ACC112 (cell line): ENCODE results near the gene NELFCD.
"Not testable (repeated sequence)": the region's sequence is repeated elsewhere in the genome, so short reads cannot be mapped to it uniquely, and the experiment has no call there.

Source experiments
- H2AFZ ChIP-seq: fragments of 200-600 bp; sonication (generic); one replicate; pipeline ENCODE4 v1.6.0; 2017; ENCODE audit warnings: antibody characterized with exemption, low read length; ENCODE audit not compliant: unreplicated experiment
- H3K27ac ChIP-seq: fragments of 200-600 bp; sonication (generic); 2 replicates; pipeline ENCODE4 v1.5.1; 2014; ENCODE audit warnings: low read depth, mild to moderate bottlenecking, antibody characterized with exemption, low read length, moderate library complexity
- H3K27me3 ChIP-seq: fragments of 200-600 bp; sonication (generic); 2 replicates; pipeline ENCODE4 v1.6.1; 2014; ENCODE audit warnings: mild to moderate bottlenecking, antibody characterized with exemption, low read length, moderate library complexity, mixed read lengths; ENCODE audit not compliant: insufficient read depth
- H3K36me3 ChIP-seq: fragments of 200-600 bp; sonication (generic); 2 replicates; pipeline ENCODE4 v1.6.1; 2016; ENCODE audit warnings: mild to moderate bottlenecking, antibody characterized with exemption, low read length, moderate library complexity, mixed read lengths; ENCODE audit not compliant: insufficient read depth
- H3K4me1 ChIP-seq: fragments of 200-600 bp; sonication (generic); one replicate; pipeline ENCODE4 v1.6.1; 2016; ENCODE audit warnings: low read length, mixed read lengths; ENCODE audit not compliant: insufficient read depth, unreplicated experiment, control insufficient read depth
- H3K4me3 ChIP-seq: fragments of 200-600 bp; sonication (generic); 2 replicates; pipeline ENCODE4 v1.5.1; 2014; ENCODE audit warnings: mild to moderate bottlenecking, low read depth, low read length
- H3K79me2 ChIP-seq: fragments of 200-600 bp; sonication (generic); one replicate; pipeline ENCODE4 v1.6.0; 2016; ENCODE audit warnings: low read length; ENCODE audit not compliant: control insufficient read depth, unreplicated experiment, insufficient read depth

NELFCD gene

GRCh38 chr20:58973179-58973578 lies 7.9 kb upstream of the NELFCD start:
- H3K4me3 ChIP-seq, result no peak overlapping the region
- H3K4me1 ChIP-seq, result no peaks in the 10 kb centered on the region
- H3K27me3 ChIP-seq, result peaks cover 25% of the 10 kb centered on the region
- no peak overlapping the region for H3K27ac ChIP-seq
- H3K79me2 ChIP-seq, result no peaks in the 10 kb centered on the region
- no peaks in the 10 kb centered on the region for H3K36me3 ChIP-seq
- no peak overlapping the region for H2AFZ ChIP-seq

DNA sequence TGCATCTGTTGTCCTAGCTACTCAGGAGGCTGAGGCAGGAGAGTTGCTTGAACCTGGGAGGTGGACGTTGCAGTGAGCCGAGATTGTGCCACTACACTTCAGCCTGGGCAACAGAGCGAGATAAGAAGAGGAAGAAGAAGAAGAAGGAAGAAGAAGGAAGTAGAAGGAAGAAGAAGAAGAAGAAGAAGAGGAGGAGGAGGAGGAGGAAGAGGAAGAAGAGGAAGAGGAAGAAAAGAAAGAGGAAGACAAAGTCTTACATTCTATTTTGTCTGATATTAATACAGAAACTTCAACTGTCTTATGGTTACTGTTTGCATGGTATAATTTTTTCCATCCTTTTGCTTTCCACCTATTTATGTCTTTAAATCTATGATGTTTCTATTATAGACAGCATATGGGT lies 7.2 kb upstream of the NELFCD start:
- no peaks in the 10 kb centered on the region for H3K4me1 ChIP-seq
- no peaks in the 10 kb centered on the region for H3K36me3 ChIP-seq
- no peak overlapping the region for H3K27ac ChIP-seq
- no peak overlapping the region for H2AFZ ChIP-seq
- H3K4me3 ChIP-seq, result no peak overlapping the region
- H3K27me3 ChIP-seq, result peaks cover 18% of the 10 kb centered on the region
- H3K79me2 ChIP-seq, result no peaks in the 10 kb centered on the region

DNA sequence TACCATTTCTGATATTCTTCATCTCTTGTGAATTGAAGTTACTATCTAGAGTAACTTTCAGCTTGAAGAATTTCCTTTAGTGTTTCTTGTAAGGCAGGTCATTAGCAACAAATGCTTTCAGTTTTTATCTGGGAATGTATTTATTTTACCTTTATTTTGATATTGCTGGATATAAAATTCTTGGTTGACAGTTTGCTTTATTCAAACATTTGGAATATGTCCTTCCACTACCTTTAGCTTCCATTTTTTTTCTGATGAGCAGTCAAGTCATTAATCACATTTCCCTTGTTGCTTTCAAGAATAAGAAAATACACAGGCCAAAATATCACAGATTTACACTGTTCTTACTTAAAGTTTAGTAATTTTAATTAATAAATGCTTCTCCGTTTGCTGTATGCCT lies 5.7 kb upstream of the NELFCD start:
- no peaks in the 10 kb centered on the region for H3K4me1 ChIP-seq
- no peak overlapping the region for H3K4me3 ChIP-seq
- H3K27me3 ChIP-seq, result 0 out of 2 replicates have a peak, but pooled peaks cover 4% of the 10 kb centered on the region

DNA sequence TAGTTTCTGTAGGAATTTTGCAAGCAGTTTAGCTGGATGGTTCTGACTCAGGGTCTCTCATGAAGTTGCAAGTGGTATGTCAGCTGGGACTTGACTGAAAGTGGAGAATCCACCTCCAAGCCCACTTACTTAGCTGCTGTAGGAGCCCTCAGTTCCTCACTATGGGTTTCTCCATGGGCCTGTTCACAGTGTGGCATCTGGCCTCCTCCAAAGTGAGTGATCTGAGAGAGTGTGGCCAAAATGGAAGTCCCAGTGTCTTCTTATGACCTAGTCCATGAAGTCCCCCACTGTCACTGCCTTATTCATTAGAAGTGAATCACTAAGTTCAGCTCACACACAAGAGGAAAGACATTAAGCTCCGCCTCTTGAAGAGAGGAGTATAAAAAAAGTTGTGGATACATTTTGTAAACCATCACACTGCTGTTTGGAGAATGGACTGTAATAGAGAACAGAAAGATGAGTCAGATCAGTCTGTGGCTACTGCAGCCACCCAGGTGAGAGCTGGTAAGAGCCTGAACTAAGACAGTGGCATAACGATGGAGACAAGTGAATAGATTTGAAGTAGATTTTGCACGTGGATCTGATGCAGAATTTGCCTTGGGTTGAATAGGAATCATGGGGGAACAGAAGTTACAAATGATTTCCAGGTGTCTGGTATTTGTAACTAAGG lies 4.9 kb upstream of the NELFCD start:
- no peaks in the 10 kb centered on the region for H3K4me1 ChIP-seq

More for the DNA sequence above, 5.7 kb upstream of the NELFCD start:
- Histone ChIP-seq H2AFZ (no peak overlapping the region), H3K36me3 (no peaks in the 10 kb centered on the region), H3K27ac (no peak overlapping the region), H3K79me2 (no peaks in the 10 kb centered on the region)

DNA sequence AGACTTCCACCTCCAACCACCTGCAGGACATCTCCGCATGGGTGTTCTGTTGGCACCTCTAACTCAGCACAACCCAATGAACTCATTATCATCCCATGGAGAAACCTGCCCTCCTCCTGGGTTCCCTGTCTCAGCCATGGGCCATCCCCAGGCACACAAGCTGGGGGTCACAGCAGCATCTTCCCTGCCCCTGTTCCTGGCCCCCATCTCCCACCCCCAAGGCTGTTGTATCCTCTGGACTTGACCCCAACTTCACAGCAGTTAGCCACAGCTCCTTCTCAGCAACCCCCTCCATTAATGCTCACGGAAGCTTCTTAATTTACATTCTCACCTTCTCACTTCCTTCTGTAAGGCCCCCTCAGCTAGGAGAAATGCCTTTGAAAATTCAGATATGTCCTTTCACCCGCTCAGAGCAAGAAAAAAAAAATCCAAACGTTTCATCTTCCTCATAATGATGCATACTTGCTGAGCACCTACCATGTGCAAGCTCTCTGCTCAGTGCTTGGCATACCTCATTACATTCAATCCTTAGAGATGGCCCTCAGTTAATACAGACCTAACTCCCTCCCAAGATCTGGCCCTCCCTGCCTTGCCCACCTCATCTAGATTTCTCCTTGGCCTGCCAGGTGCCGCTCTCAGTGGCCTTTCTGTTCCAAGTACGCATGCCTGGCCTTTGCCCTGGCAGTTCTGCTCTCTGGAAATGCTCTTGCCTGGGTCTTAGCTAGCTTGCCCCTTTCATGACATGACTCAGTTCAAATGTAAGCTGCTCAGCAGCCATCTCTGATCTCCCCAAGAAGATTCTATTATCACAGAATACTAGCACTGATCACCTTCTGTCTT lies 2.5 kb upstream of the NELFCD start:
- Histone ChIP-seq H3K27me3 (no peaks in the 10 kb centered on the region), H3K79me2 (peaks cover 21% of the 10 kb centered on the region), H3K36me3 (no peaks in the 10 kb centered on the region), H3K27ac (no peak overlapping the region), H2AFZ (no peak overlapping the region), H3K4me3 (no peak overlapping the region), H3K4me1 (peaks cover 6% of the 10 kb centered on the region)

More for the DNA sequence above, 4.9 kb upstream of the NELFCD start:
- no peak overlapping the region for H3K4me3 ChIP-seq
- H3K79me2 ChIP-seq, result no peaks in the 10 kb centered on the region
- 0 out of 2 replicates have a peak, but pooled peaks cover 4% of the 10 kb centered on the region for H3K27me3 ChIP-seq
- H3K27ac ChIP-seq, result no peak overlapping the region
- no peaks in the 10 kb centered on the region for H3K36me3 ChIP-seq
- H2AFZ ChIP-seq, result no peak overlapping the region

GRCh38 chr20:58981628-58982364 lies 740 bp downstream of the NELFCD start:
- H2AFZ ChIP-seq, result peak overlapping the region; percentile 100
- H3K4me1 ChIP-seq, result peaks cover 6% of the 10 kb centered on the region
- no peaks in the 10 kb centered on the region for H3K36me3 ChIP-seq
- peak overlapping the region; percentile 100 for H3K4me3 ChIP-seq
- no peaks in the 10 kb centered on the region for H3K27me3 ChIP-seq
- H3K27ac ChIP-seq, result no peak overlapping the region
- peaks cover 48% of the 10 kb centered on the region for H3K79me2 ChIP-seq

DNA sequence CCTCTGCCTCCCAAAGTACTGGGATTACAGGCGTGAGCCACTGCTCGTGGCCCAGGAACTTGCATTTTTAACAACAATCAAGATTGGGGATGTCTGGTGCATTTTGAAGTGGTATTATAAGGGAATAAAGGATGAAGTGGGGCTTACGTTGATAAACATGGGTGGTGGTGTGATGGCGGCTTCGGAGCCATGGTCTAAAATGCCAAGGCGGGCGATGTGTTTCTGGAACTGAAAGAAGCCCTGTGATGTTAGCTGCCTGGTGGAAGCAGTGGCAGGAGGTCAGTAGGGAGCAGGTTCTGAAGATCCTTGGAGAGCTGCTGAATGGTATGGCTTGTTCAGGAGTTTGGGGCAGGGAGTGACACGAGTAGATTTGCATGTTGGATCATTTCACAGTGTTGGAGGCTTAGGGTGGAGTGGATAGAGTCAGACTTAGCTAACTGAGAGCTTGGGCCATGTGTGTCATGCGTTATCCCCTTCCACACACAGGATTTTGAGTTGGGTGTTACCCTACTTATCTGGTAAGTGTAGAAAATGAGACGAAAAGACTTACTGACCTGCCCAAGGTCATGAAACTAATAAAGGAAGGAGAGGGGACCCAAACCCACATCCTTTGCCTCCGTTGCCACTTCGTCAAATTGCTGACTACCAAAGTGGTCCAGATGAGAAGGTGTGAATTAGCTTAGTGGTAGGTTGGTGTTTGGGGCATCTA lies 1.5 kb downstream of the NELFCD start:
- Histone ChIP-seq H3K36me3 (peaks cover 1% of the 10 kb centered on the region; the same call in 1 of the 2 replicates), H3K79me2 (peaks cover 48% of the 10 kb centered on the region), H3K4me1 (peaks cover 6% of the 10 kb centered on the region), H3K4me3 (peak overlapping the region; percentile 100), H2AFZ (no peak overlapping the region), H3K27ac (no peak overlapping the region), H3K27me3 (no peaks in the 10 kb centered on the region)

- not testable (repeated sequence) for H3K4me1 ChIP-seq, H3K36me3 ChIP-seq, H3K27me3 ChIP-seq, H3K27ac ChIP-seq, H2AFZ ChIP-seq, H3K4me3 ChIP-seq
- peaks cover 48% of the 10 kb centered on the region for H3K79me2 ChIP-seq
Measured at GRCh38 chr20:58983115-58983468, 2.0 kb downstream of the NELFCD start.

GRCh38 chr20:58984691-58985090 lies 3.6 kb downstream of the NELFCD start:
- Histone ChIP-seq H2AFZ (no peak overlapping the region), H3K4me3 (no peak overlapping the region), H3K27me3 (no peaks in the 10 kb centered on the region), H3K79me2 (peaks cover 48% of the 10 kb centered on the region), H3K27ac (no peak overlapping the region), H3K4me1 (peaks cover 6% of the 10 kb centered on the region), H3K36me3 (peaks cover 17% of the 10 kb centered on the region; the same call in 1 of the 2 replicates)

GRCh38 chr20:58985656-58986055 lies 4.6 kb downstream of the NELFCD start:
- Histone ChIP-seq H3K27ac (no peak overlapping the region), H3K27me3 (no peaks in the 10 kb centered on the region), H3K4me1 (peaks cover 6% of the 10 kb centered on the region), H3K36me3 (peaks cover 17% of the 10 kb centered on the region; the same call in 1 of the 2 replicates), H3K4me3 (no peak overlapping the region), H3K79me2 (peaks cover 48% of the 10 kb centered on the region), H2AFZ (no peak overlapping the region)
